Esophagus muscularis mucosa (tissue), 4 donors: ENCODE measurements around the gene LGALS12. TPM values are rescaled to one million over a fixed set of nuclear protein-coding genes. Genes with fewer than 3 reads are reported as not detected.

Experiments used
- DNase-seq: peaks from one replicate; pipeline ENCODE4 v3.0.0-alpha.2; 2017; ENCODE audit errors: extremely low spot score
- H3K27ac ChIP-seq, 4 donors: fragments of 200-600 bp; sonication (generic); replicated peaks in 1 of 4; 1 replicate in 3 of 4; 2 replicates in 1 of 4; pipeline ENCODE4 v1.5.1; 2016 to 2019; ENCODE audit warnings: mild to moderate bottlenecking in 1 of 4
- H3K27me3 ChIP-seq, 4 donors: fragments of 200-600 bp; sonication (generic); one replicate each; pipeline versions ENCODE4 v1.5.1 to v1.6.0; 2016 to 2019
- H3K36me3 ChIP-seq, 4 donors: fragments of 200-600 bp; sonication (generic); one replicate each; pipeline ENCODE4 v1.5.1; 2016 to 2019
- H3K4me1 ChIP-seq, 4 donors: fragments of 200-600 bp; sonication (generic); one replicate each; pipeline ENCODE4 v1.5.1; 2016 to 2019
- H3K4me3 ChIP-seq, 4 donors: fragments of 200-600 bp; sonication (generic); 1 replicate in 2 of 4; 2 replicates in 2 of 4; pipeline ENCODE4 v1.5.1; 2016 to 2019; ENCODE audit warnings: mild to moderate bottlenecking in 4 of 4, moderate library complexity in 1 of 4
- H3K9me3 ChIP-seq, 4 donors: fragments of 200-600 bp; sonication (generic); 1 replicate in 3 of 4; 2 replicates in 1 of 4; pipeline ENCODE4 v1.5.1; 2016 to 2019
- CTCF ChIP-seq, 3 experiments: fragments of 200-600 bp in 2 of 3; fragments of 450-650 bp in 1 of 3; sonication (generic) in 2 of 3; IDR thresholded peaks; one replicate each; pipeline ENCODE4 v1.5.1; 2017 to 2019; ENCODE audit warnings: antibody characterized with exemption in 3 of 3, mild to moderate bottlenecking in 2 of 3, moderate library complexity in 1 of 3
- EP300 ChIP-seq: sonication (generic); formaldehyde crosslinking; IDR thresholded peaks from one replicate; pipeline ENCODE4 v1.6.1; 2017; ENCODE audit warnings: antibody characterized with exemption
- POLR2A ChIP-seq: fragments of 450-650 bp; IDR thresholded peaks from one replicate; pipeline ENCODE4 v1.6.1; 2017; ENCODE audit warnings: antibody characterized with exemption, moderate library complexity, mild to moderate bottlenecking, low read depth
- POLR2AphosphoS5 ChIP-seq, 2 donors: sonication (generic); formaldehyde crosslinking; IDR thresholded peaks; one replicate each; pipeline ENCODE4 v1.6.1; 2017; ENCODE audit warnings: antibody characterized with exemption in 2 of 2
- WGBS: methylation state at CpG from one replicate; pipeline ENCODE4 v1.1.5; 2018; 5-methylcytosine and 5-hydroxymethylcytosine counted together
- intact Hi-C: fragments of 100-400 bp; cut with DNase I; formaldehyde crosslinking; loops from one replicate; pipeline ENCODE4 v1.15.1; 2023
- total RNA-seq, 4 donors: library from RNA; depleted of rRNA; stranded (reverse); fragments of >200 nt; gene quantifications; one replicate each; pipeline versions ENCODE4 v1.1.0 to v1.2.1, GENCODE V29; 2016

The LGALS12 gene
- total RNA-seq, 4 donors from 2014 or later, result not detected

GRCh38 chr11:63502252-63502820, 3.5 kb upstream of the LGALS12 start:
- H3K9me3 ChIP-seq, result peaks cover 0 to 12% (median 9%) of the 10 kb centered on the region in 4 donors
- H3K4me1 ChIP-seq, result peaks cover 6 to 20% (median 8%) of the 10 kb centered on the region in 4 donors
- intact Hi-C loops, result no loop called here
- H3K4me3 ChIP-seq, result no peak overlapping the region
- no peaks in the 10 kb centered on the region for H3K36me3 ChIP-seq
- DNase-seq, result no peak
- TF ChIP-seq POLR2AphosphoS5 (IDR thresholded peaks at IDR 0.05) (no peak), CTCF (IDR thresholded peaks at IDR 0.05) (no peak), EP300 (no peak)
- no peaks in the 10 kb centered on the region for H3K27me3 ChIP-seq
- H3K27ac ChIP-seq, result no peak overlapping the region
- 66% methylated on average over 2 of the region's 2 CpGs for WGBS

GRCh38 chr11:63503492-63503891, 2.4 kb upstream of the LGALS12 start:
- intact Hi-C loops, result no loop called here
- Histone ChIP-seq H3K9me3 (peaks cover 0 to 12% (median 9%) of the 10 kb centered on the region in 4 donors), H3K27me3 (no peaks in the 10 kb centered on the region), H3K4me1 (peaks cover 6 to 20% (median 8%) of the 10 kb centered on the region in 4 donors), H3K36me3 (no peaks in the 10 kb centered on the region), H3K4me3 (no peak overlapping the region), H3K27ac (no peak overlapping the region)
- 77% methylated on average over 6 of the region's 6 CpGs for WGBS
- DNase-seq, result no peak
- TF ChIP-seq POLR2A (no peak), CTCF (IDR thresholded peaks at IDR 0.05) (no peak), EP300 (no peak), POLR2AphosphoS5 (IDR thresholded peaks at IDR 0.05) (no peak)

DNA sequence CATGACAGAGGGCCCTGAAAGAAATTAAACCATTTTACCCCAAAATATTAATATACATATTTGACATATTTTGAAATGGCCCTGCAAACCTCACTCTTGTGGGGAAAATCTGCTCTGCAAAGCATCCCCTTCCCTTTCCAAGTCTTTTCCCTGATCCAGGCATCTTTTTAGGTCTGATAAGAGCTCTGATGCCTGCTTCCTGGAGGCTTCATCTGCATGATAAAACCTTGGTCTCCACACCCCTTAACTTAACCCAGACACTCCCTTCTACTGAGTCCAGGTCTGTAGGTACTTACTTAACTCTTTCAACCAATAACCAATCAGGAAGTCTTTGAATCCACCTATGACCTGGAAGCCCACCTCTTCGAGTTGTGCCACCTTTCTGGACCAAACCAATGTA, 1.8 kb upstream of the LGALS12 start:
- no peak overlapping the region for H3K27ac ChIP-seq
- TF ChIP-seq POLR2A (no peak), EP300 (no peak), CTCF (IDR thresholded peaks at IDR 0.05) (no peak), POLR2AphosphoS5 (IDR thresholded peaks at IDR 0.05) (no peak)
- H3K36me3 ChIP-seq, result no peaks in the 10 kb centered on the region
- H3K4me3 ChIP-seq, result no peak overlapping the region
- H3K4me1 ChIP-seq, result peaks cover 6 to 20% (median 8%) of the 10 kb centered on the region in 4 donors
- 100% methylated on average over 1 of the region's 1 CpG for WGBS
- intact Hi-C loops, result no loop called here
- H3K9me3 ChIP-seq, result peaks cover 0 to 12% (median 9%) of the 10 kb centered on the region in 4 donors
- DNase-seq, result no peak
- H3K27me3 ChIP-seq, result no peaks in the 10 kb centered on the region

GRCh38 chr11:63504933-63505586, 824 bp upstream of the LGALS12 start:
- intact Hi-C loops, result no loop called here
- peaks cover 0 to 4% (median 4%) of the 10 kb centered on the region in 4 donors for H3K9me3 ChIP-seq
- no peaks in the 10 kb centered on the region for H3K36me3 ChIP-seq
- no peak for TF ChIP-seq POLR2AphosphoS5 (IDR thresholded peaks at IDR 0.05)
- TF ChIP-seq EP300, result no peak
- no peak for TF ChIP-seq POLR2A
- TF ChIP-seq CTCF (IDR thresholded peaks at IDR 0.05), result no peak
- 52% methylated on average over 4 of the region's 4 CpGs for WGBS
- no peak for DNase-seq
- H3K4me3 ChIP-seq, result no peak overlapping the region
- H3K27ac ChIP-seq, result no peak overlapping the region
- H3K27me3 ChIP-seq, result no peaks in the 10 kb centered on the region
- peaks cover 7 to 22% (median 9%) of the 10 kb centered on the region in 4 donors for H3K4me1 ChIP-seq

DNA sequence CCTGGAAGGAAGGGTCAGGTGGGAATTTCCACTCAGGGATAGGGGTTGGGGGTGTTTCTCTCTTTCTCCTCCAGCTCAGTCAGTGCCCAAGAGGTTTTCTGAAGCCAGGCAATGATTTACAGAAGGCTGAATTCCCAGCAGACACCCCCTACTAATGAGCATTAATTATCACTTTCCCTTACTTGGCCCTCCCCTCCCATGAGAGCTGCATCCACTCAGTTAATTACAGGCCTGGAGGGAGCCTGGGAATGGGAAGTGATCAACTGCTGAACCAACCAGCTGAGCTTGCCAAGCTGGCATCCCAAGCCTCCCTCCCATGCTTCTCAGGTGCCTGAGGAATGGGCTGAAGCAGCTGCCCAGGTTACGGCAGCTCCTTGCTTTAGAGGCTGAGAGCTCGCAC, 992 bp downstream of the LGALS12 start:
- Histone ChIP-seq H3K36me3 (no peaks in the 10 kb centered on the region), H3K9me3 (no peaks in the 10 kb centered on the region), H3K27ac (no peak overlapping the region), H3K27me3 (no peaks in the 10 kb centered on the region), H3K4me1 (peaks cover 17 to 34% (median 18%) of the 10 kb centered on the region in 4 donors), H3K4me3 (no peak overlapping the region)
- intact Hi-C loops, result no loop called here
- no CpG with 5 or more reads among the region's 2 CpGs for WGBS
- no peak for DNase-seq
- no peak for TF ChIP-seq POLR2AphosphoS5 (IDR thresholded peaks at IDR 0.05)
